ENCODE measurements around the gene PPM1M. TPM values are rescaled to one million over a fixed set of nuclear protein-coding genes. Genes with fewer than 3 reads are reported as not detected.

Gene PPM1M
- polyA plus RNA-seq, 1 of the 3 experiments (the other 2 are of a cell fraction) = 19.2 TPM

DNA sequence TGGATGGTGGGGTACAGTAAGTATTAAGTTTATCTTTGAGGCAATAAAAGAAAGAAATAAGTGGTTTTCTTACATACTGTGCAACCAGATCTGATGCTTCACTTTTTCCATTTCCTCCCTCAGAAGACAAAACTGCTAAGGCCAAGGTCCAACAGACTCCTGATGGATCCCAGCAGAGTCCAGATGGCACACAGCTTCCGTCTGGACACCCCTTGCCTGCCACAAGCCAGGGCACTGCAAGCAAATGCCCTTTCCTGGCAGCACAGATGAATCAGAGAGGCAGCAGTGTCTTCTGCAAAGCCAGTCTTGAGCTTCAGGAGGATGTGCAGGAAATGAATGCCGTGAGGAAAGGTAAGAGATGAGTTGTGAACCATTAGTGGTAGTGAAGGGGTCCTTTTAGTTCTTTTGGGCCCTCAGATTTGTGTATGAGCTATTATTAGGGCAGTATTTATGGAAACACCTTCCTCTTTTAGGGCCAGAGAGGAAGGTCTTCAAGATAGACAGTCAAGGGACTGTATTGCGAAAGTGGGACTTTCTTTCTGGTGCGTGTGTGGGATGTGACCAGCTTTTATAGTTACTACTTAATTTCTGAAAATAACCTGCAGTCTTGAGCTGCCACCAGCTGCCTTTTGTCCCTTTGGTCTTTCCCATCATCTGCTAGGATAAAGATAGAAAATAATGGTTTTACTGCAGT lies 43.0 kb upstream of the PPM1M start:
- Histone ChIP-seq H3F3A (replicated peaks; ENCODE audit: insufficient read depth) (no peaks in the 10 kb centered on the region), H3K4me2 (no peak overlapping the region), H3K9me3 (no peaks in the 10 kb centered on the region), H3K27ac (ENCODE audit: low read depth in 2 of 2, low read length in 1 of 2) (no peak overlapping the region), H3K36me3 (replicated peaks in 1 of 2; ENCODE audit: control insufficient read depth in 1 of 2, insufficient read depth in 2 of 2, low read length in 1 of 2) (peaks cover 61 to 70% of the 10 kb centered on the region in 2 experiments), H4K20me1 (ENCODE audit: insufficient read depth) (no peaks in the 10 kb centered on the region), H3K9me2 (no peaks in the 10 kb centered on the region), H3K79me2 (ENCODE audit: insufficient read depth) (peaks cover 33% of the 10 kb centered on the region), H3K9ac (no peak overlapping the region), H2AFZ (ENCODE audit: low read depth) (no peak overlapping the region), H3K4me3 (ENCODE audit: low read depth in 2 of 2, low read length in 1 of 2) (no peak overlapping the region), H3K4me1 (ENCODE audit: control insufficient read depth in 1 of 2, insufficient read depth in 2 of 2, low read depth in 1 of 2, low read length in 1 of 2) (peaks cover 3 to 13% of the 10 kb centered on the region in 2 experiments; a peak in 3 of 4 replicates), H3K27me3 (ENCODE audit: insufficient read depth) (no peaks in the 10 kb centered on the region)
- CTCF ChIA-PET = interaction anchor here (0.6 to 3.3 kb wide), 5 partner anchors 18 to 202 kb away, joined by 3 to 16 read pairs (median 3); no protein-coding TSS in a partner anchor
- POLR2A ChIA-PET = interaction anchor here (0.6 kb wide), 1 partner anchor 456 kb away, joined by 3 read pairs; no protein-coding TSS in a partner anchor
- WGBS (ENCODE audit: low lambda C conversion rate) = 94% methylated on average over 4 of the region's 4 CpGs
- TF ChIP-seq MEF2A (IDR thresholded peaks at IDR 0.05; ENCODE audit: borderline replicate concordance, low read depth) = no peak
- TF ChIP-seq, protein P1, sequence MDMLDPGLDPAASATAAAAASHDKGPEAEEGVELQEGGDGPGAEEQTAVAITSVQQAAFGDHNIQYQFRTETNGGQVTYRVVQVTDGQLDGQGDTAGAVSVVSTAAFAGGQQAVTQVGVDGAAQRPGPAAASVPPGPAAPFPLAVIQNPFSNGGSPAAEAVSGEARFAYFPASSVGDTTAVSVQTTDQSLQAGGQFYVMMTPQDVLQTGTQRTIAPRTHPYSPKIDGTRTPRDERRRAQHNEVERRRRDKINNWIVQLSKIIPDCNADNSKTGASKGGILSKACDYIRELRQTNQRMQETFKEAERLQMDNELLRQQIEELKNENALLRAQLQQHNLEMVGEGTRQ (IDR thresholded peaks at IDR 0.05; ENCODE audit: borderline replicate concordance, low read depth, low read length) = no peak
- TF ChIP-seq GABPA (IDR thresholded peaks at IDR 0.05; ENCODE audit: low read depth) = no peak
- no peak for TF ChIP-seq TAF1 (IDR thresholded peaks at IDR 0.05; ENCODE audit: borderline replicate concordance, low read depth, low read length)
- TF ChIP-seq, protein P2, sequence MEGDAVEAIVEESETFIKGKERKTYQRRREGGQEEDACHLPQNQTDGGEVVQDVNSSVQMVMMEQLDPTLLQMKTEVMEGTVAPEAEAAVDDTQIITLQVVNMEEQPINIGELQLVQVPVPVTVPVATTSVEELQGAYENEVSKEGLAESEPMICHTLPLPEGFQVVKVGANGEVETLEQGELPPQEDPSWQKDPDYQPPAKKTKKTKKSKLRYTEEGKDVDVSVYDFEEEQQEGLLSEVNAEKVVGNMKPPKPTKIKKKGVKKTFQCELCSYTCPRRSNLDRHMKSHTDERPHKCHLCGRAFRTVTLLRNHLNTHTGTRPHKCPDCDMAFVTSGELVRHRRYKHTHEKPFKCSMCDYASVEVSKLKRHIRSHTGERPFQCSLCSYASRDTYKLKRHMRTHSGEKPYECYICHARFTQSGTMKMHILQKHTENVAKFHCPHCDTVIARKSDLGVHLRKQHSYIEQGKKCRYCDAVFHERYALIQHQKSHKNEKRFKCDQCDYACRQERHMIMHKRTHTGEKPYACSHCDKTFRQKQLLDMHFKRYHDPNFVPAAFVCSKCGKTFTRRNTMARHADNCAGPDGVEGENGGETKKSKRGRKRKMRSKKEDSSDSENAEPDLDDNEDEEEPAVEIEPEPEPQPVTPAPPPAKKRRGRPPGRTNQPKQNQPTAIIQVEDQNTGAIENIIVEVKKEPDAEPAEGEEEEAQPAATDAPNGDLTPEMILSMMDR (IDR thresholded peaks at IDR 0.05) = no peak
- TF ChIP-seq, protein P3, sequence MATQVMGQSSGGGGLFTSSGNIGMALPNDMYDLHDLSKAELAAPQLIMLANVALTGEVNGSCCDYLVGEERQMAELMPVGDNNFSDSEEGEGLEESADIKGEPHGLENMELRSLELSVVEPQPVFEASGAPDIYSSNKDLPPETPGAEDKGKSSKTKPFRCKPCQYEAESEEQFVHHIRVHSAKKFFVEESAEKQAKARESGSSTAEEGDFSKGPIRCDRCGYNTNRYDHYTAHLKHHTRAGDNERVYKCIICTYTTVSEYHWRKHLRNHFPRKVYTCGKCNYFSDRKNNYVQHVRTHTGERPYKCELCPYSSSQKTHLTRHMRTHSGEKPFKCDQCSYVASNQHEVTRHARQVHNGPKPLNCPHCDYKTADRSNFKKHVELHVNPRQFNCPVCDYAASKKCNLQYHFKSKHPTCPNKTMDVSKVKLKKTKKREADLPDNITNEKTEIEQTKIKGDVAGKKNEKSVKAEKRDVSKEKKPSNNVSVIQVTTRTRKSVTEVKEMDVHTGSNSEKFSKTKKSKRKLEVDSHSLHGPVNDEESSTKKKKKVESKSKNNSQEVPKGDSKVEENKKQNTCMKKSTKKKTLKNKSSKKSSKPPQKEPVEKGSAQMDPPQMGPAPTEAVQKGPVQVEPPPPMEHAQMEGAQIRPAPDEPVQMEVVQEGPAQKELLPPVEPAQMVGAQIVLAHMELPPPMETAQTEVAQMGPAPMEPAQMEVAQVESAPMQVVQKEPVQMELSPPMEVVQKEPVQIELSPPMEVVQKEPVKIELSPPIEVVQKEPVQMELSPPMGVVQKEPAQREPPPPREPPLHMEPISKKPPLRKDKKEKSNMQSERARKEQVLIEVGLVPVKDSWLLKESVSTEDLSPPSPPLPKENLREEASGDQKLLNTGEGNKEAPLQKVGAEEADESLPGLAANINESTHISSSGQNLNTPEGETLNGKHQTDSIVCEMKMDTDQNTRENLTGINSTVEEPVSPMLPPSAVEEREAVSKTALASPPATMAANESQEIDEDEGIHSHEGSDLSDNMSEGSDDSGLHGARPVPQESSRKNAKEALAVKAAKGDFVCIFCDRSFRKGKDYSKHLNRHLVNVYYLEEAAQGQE (IDR thresholded peaks at IDR 0.05; ENCODE audit: low read depth, low read length) = no peak
- DNase-seq = no peak

DNA sequence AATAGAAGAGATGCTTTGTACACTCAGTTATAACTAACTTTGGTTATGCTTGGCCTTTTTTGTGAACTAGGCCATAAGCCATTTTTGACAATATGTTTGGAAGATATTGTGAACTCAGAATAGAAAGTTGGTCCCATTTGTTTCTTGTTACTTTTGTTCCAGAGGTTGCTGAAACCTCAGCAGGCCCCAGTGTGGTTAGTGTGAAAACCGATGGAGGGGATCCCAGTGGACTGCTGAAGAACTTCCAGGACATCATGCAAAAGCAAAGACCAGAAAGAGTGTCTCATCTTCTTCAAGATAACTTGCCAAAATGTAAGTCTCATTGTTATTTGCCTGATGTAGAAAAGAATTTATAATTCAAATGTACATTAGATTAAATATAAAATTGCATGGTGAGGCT lies 41.9 kb upstream of the PPM1M start:
- Histone ChIP-seq H3K9ac (no peak overlapping the region), H3K4me2 (no peak overlapping the region), H3K27ac (ENCODE audit: low read depth in 2 of 2, low read length in 1 of 2) (no peak overlapping the region), H3K9me3 (no peaks in the 10 kb centered on the region), H3K9me2 (no peaks in the 10 kb centered on the region), H3K36me3 (replicated peaks in 1 of 2; ENCODE audit: control insufficient read depth in 1 of 2, insufficient read depth in 2 of 2, low read length in 1 of 2) (peaks cover 73 to 82% of the 10 kb centered on the region in 2 experiments), H3K79me2 (ENCODE audit: insufficient read depth) (peaks cover 26% of the 10 kb centered on the region), H3K4me1 (ENCODE audit: control insufficient read depth in 1 of 2, insufficient read depth in 2 of 2, low read depth in 1 of 2, low read length in 1 of 2) (peaks cover 0 to 8% of the 10 kb centered on the region in 2 experiments; a peak in 2 of 4 replicates), H3K27me3 (ENCODE audit: insufficient read depth) (no peaks in the 10 kb centered on the region), H2AFZ (ENCODE audit: low read depth) (no peak overlapping the region), H3F3A (replicated peaks; ENCODE audit: insufficient read depth) (no peaks in the 10 kb centered on the region), H3K4me3 (ENCODE audit: low read depth in 2 of 2, low read length in 1 of 2) (no peak overlapping the region), H4K20me1 (ENCODE audit: insufficient read depth) (no peaks in the 10 kb centered on the region)
- ChIA-PET POLR2A (interaction anchor here (0.6 kb wide), 1 partner anchor 171 kb away, joined by 3 read pairs; no protein-coding TSS in a partner anchor), CTCF (interaction anchor here (1.5 to 4.2 kb wide), 3 partner anchors 17 to 200 kb away, joined by 3 to 23 read pairs (median 7); no protein-coding TSS in a partner anchor)
- WGBS (ENCODE audit: low lambda C conversion rate) = 100% methylated on average over 1 of the region's 1 CpG
- DNase-seq = no peak
- TF ChIP-seq FOXJ3 (CRISPR knock-in tag; IDR thresholded peaks at IDR 0.05) (no peak), NFIC (IDR thresholded peaks at IDR 0.05; ENCODE audit: borderline replicate concordance) (no peak), RAD21 (IDR thresholded peaks at IDR 0.05; ENCODE audit: low read length) (no peak), RFX5 (IDR thresholded peaks at IDR 0.05; ENCODE audit: low read length) (no peak), GABPA (IDR thresholded peaks at IDR 0.05; ENCODE audit: low read depth) (no peak), RCOR1 (IDR thresholded peaks at IDR 0.05; ENCODE audit: low read length) (no peak), NRF1 (IDR thresholded peaks at IDR 0.05; ENCODE audit: low read depth, low read length) (no peak), ELF1 (IDR thresholded peaks at IDR 0.05) (no peak), RXRA (IDR thresholded peaks at IDR 0.05; ENCODE audit: borderline replicate concordance, low read depth) (no peak), FOXM1 (IDR thresholded peaks at IDR 0.05; ENCODE audit: low read depth) (no peak), SMC3 (IDR thresholded peaks at IDR 0.05; ENCODE audit: low read depth, low read length) (no peak)
- TF ChIP-seq, protein P4, sequence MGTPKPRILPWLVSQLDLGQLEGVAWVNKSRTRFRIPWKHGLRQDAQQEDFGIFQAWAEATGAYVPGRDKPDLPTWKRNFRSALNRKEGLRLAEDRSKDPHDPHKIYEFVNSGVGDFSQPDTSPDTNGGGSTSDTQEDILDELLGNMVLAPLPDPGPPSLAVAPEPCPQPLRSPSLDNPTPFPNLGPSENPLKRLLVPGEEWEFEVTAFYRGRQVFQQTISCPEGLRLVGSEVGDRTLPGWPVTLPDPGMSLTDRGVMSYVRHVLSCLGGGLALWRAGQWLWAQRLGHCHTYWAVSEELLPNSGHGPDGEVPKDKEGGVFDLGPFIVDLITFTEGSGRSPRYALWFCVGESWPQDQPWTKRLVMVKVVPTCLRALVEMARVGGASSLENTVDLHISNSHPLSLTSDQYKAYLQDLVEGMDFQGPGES (IDR thresholded peaks at IDR 0.05; ENCODE audit: low read depth, low read length) = no peak

Data from SK-N-SH (cell line).